H1 (cell line): ENCODE measurements around the gene INTS7. TPM values are rescaled to one million over a fixed set of nuclear protein-coding genes. Genes with fewer than 3 reads are reported as not detected.

Source experiments
- CTCF ChIA-PET: fragments of 300-600 bp; sonication (Branson Sonifier 250); formaldehyde crosslinking; loops from one replicate; lab custom pipeline; 2021; ENCODE audit not compliant: partially characterized antibody; lab: Charles Lee
- POLR2A ChIA-PET: fragments of 300-600 bp; sonication (Branson Sonifier 250); formaldehyde crosslinking; loops from one replicate; lab custom pipeline; 2021; ENCODE audit warnings: inconsistent platforms; ENCODE audit not compliant: partially characterized antibody; lab: Charles Lee
- DNase-seq, 2 experiments: peaks; one replicate each; pipeline versions ENCODE4 v3.0.0 to v3.0.0-alpha.2; 2010 to 2022; ENCODE audit warnings: low spot score in 2 of 2, low read depth in 1 of 2, mixed read lengths in 1 of 2
- FAIRE-seq: peaks from 2 replicates; lab custom pipeline; 2011; peaks lifted over from hg19 to GRCh38; lab: Jason Lieb, UNC
- H2AFZ ChIP-seq: 2 replicates; pipeline ENCODE4 v1.8.1; 2012; ENCODE audit warnings: low read length, inconsistent platforms
- H2AK5ac ChIP-seq: 2 replicates; pipeline ENCODE4 v1.6.1; 2013; ENCODE audit warnings: low read depth, low read length
- H2BK120ac ChIP-seq: replicated peaks from 2 replicates; pipeline ENCODE3; 2013; ENCODE audit warnings: low read depth, low read length, inconsistent platforms
- H2BK12ac ChIP-seq: 2 replicates; pipeline ENCODE4 v1.6.1; 2013; ENCODE audit warnings: low read depth, low read length
- H2BK15ac ChIP-seq: 2 replicates; pipeline ENCODE4 v1.6.1; 2013; ENCODE audit warnings: low read length
- H2BK20ac ChIP-seq: 2 replicates; pipeline ENCODE4 v1.6.1; 2013; ENCODE audit warnings: low read length
- H2BK5ac ChIP-seq: 2 replicates; pipeline ENCODE4 v1.6.1; 2013; ENCODE audit warnings: low read depth, low read length
- H3K14ac ChIP-seq: 2 replicates; pipeline ENCODE4 v1.6.1; 2013; ENCODE audit warnings: inconsistent platforms; ENCODE audit not compliant: insufficient read length
- H3K18ac ChIP-seq: 2 replicates; pipeline ENCODE4 v1.6.1; 2013; ENCODE audit warnings: low read length; ENCODE audit errors: extremely low read depth
- H3K23ac ChIP-seq: 2 replicates; pipeline ENCODE4 v1.6.1; 2013; ENCODE audit warnings: inconsistent platforms; ENCODE audit not compliant: insufficient read length
- H3K23me2 ChIP-seq: 2 replicates; pipeline ENCODE4 v1.6.1; 2013; ENCODE audit warnings: low read depth, low read length
- H3K27ac ChIP-seq: 2 replicates; pipeline ENCODE4 v1.6.1; 2011; ENCODE audit warnings: low read depth, low read length, inconsistent platforms
- H3K27me3 ChIP-seq, 4 experiments: replicated peaks in 1 of 4; 1 replicate in 1 of 4; 2 replicates in 3 of 4; pipeline versions ENCODE4 v1.6.1 to v1.8.1; 2011 to 2013; ENCODE audit warnings: low read length in 3 of 4, mild to moderate bottlenecking in 3 of 4, inconsistent platforms in 2 of 4, mixed read lengths in 2 of 4, moderate library complexity in 1 of 4; ENCODE audit not compliant: control insufficient read depth in 3 of 4, insufficient read depth in 3 of 4; ENCODE audit errors: extremely low read depth in 1 of 4
- H3K36me3 ChIP-seq, 4 experiments: 2 replicates each; pipeline versions ENCODE4 v1.6.1 to v1.8.1; 2011 to 2013; ENCODE audit warnings: mild to moderate bottlenecking in 4 of 4, low read length in 3 of 4, moderate library complexity in 2 of 4, control low read depth in 1 of 4, inconsistent platforms in 1 of 4; ENCODE audit not compliant: insufficient read depth in 4 of 4, control insufficient read depth in 2 of 4
- H3K4ac ChIP-seq: replicated peaks from 2 replicates; pipeline ENCODE3; 2013; ENCODE audit warnings: low read length, low read depth, mixed read lengths, inconsistent platforms; ENCODE audit not compliant: insufficient read length
- H3K4me1 ChIP-seq, 4 experiments: replicated peaks in 1 of 4; 1 replicate in 1 of 4; 2 replicates in 3 of 4; pipeline versions ENCODE4 v1.6.1 to v1.8.1; 2011 to 2013; ENCODE audit warnings: low read length in 3 of 4, inconsistent platforms in 2 of 4, mixed read lengths in 1 of 4; ENCODE audit not compliant: insufficient read depth in 4 of 4, control insufficient read depth in 3 of 4
- H3K4me2 ChIP-seq, 2 experiments: 2 replicates each; pipeline versions ENCODE4 v1.6.1 to v1.8.1; 2011 to 2013; ENCODE audit warnings: low read depth in 2 of 2, low read length in 2 of 2, control low read depth in 1 of 2, inconsistent platforms in 1 of 2, mild to moderate bottlenecking in 1 of 2; ENCODE audit not compliant: insufficient read depth in 1 of 2
- H3K4me3 ChIP-seq, 4 experiments: fragments of 200-600, 300-600 bp in 1 of 4; sonication (generic), shearing (Covaris generic), sonication (Bioruptor Twin) in 1 of 4; 2 replicates each; pipeline versions ENCODE4 v1.5.1 to v1.8.1; 2011 to 2016; ENCODE audit warnings: low read length in 4 of 4, low read depth in 3 of 4, control low read depth in 2 of 4, inconsistent platforms in 2 of 4, mild to moderate bottlenecking in 2 of 4, mixed read lengths in 1 of 4, moderate library complexity in 1 of 4; ENCODE audit not compliant: insufficient read depth in 2 of 4; ENCODE audit errors: extremely low read depth in 1 of 4
- H3K56ac ChIP-seq: replicated peaks from 2 replicates; pipeline ENCODE3; 2013; ENCODE audit warnings: low read depth, mild to moderate bottlenecking, mixed read lengths, low read length, inconsistent platforms; ENCODE audit not compliant: insufficient read length
- H3K79me1 ChIP-seq: 2 replicates; pipeline ENCODE4 v1.6.1; 2013; ENCODE audit warnings: low read depth, low read length, control low read depth
- H3K79me2 ChIP-seq, 2 experiments: 2 replicates each; pipeline versions ENCODE4 v1.6.1 to v1.8.1; 2012 to 2013; ENCODE audit warnings: low read length in 2 of 2, mild to moderate bottlenecking in 2 of 2, inconsistent platforms in 1 of 2; ENCODE audit not compliant: insufficient read depth in 2 of 2, control insufficient read depth in 1 of 2
- H3K9ac ChIP-seq, 4 experiments: replicated peaks in 1 of 4; 1 replicate in 1 of 4; 2 replicates in 3 of 4; pipeline versions ENCODE4 v1.6.1 to v1.8.1; 2011 to 2013; ENCODE audit warnings: low read depth in 3 of 4, low read length in 3 of 4, control low read depth in 2 of 4, mild to moderate bottlenecking in 2 of 4, moderate library complexity in 2 of 4, inconsistent platforms in 1 of 4; ENCODE audit errors: extremely low read depth in 1 of 4
- H3K9me3 ChIP-seq, 2 experiments: 2 replicates each; pipeline versions ENCODE4 v1.6.1 to v1.8.1; 2012 to 2013; ENCODE audit warnings: mild to moderate bottlenecking in 2 of 2, moderate library complexity in 2 of 2, control low read depth in 1 of 2, inconsistent platforms in 1 of 2, low read depth in 1 of 2, low read length in 1 of 2, mixed read lengths in 1 of 2; ENCODE audit not compliant: insufficient read depth in 2 of 2
- H4K20me1 ChIP-seq, 2 experiments: replicated peaks in 1 of 2; 2 replicates each; pipeline versions ENCODE3 to v1.8.1; 2011 to 2013; ENCODE audit warnings: inconsistent platforms in 2 of 2, low read length in 2 of 2, mild to moderate bottlenecking in 1 of 2; ENCODE audit not compliant: insufficient read depth in 2 of 2, control insufficient read depth in 1 of 2
- H4K5ac ChIP-seq: 2 replicates; pipeline ENCODE4 v1.6.1; 2013; ENCODE audit warnings: low read length, low read depth, mixed read lengths, inconsistent platforms; ENCODE audit not compliant: insufficient read length
- H4K8ac ChIP-seq: 2 replicates; pipeline ENCODE4 v1.8.0; 2013; ENCODE audit warnings: mild to moderate bottlenecking, moderate library complexity, low read length, inconsistent platforms; ENCODE audit not compliant: insufficient read depth; ENCODE audit errors: extremely low read depth
- H4K91ac ChIP-seq: replicated peaks from 2 replicates; pipeline ENCODE3; 2013; ENCODE audit warnings: low read length, mixed read lengths, inconsistent platforms; ENCODE audit not compliant: insufficient read length
- JUN ChIP-seq: IDR thresholded peaks from 2 replicates; pipeline ENCODE4 v1.6.1; 2011; ENCODE audit warnings: low read depth, mild to moderate bottlenecking, improper control_type of control experiment, low read length
- JUND ChIP-seq: IDR thresholded peaks from 2 replicates; pipeline ENCODE4 v1.6.1; 2011; ENCODE audit warnings: mild to moderate bottlenecking, improper control_type of control experiment, low read length
- RAD21 ChIP-seq, 2 experiments: IDR thresholded peaks in 1 of 2; conservative IDR thresholded peaks in 1 of 2; 2 replicates each; pipeline ENCODE4 v1.6.1; 2011; ENCODE audit warnings: low read depth in 2 of 2, low read length in 2 of 2, improper control_type of control experiment in 1 of 2, inconsistent platforms in 1 of 2, mild to moderate bottlenecking in 1 of 2, moderate library complexity in 1 of 2
- SIX5 ChIP-seq: IDR thresholded peaks from 2 replicates; pipeline ENCODE4 v1.6.1; 2011; ENCODE audit warnings: mild to moderate bottlenecking, low read depth, low read length
- TAF7 ChIP-seq: optimal IDR thresholded peaks from 2 replicates; pipeline ENCODE3; 2011; ENCODE audit warnings: low read depth, mild to moderate bottlenecking, inconsistent platforms, low read length, moderate library complexity, borderline replicate concordance
- TEAD4 ChIP-seq: IDR thresholded peaks from 2 replicates; pipeline ENCODE4 v1.6.1; 2012; ENCODE audit warnings: low read depth, low read length, inconsistent platforms, mixed read lengths
- YY1 ChIP-seq: IDR thresholded peaks from 2 replicates; pipeline ENCODE4 v1.6.1; 2011; ENCODE audit warnings: low read depth, mild to moderate bottlenecking, low read length
- WGBS, 2 experiments: shearing (Covaris generic) in 1 of 2; methylation state at CpG; one replicate each; pipeline versions ENCODE4 v1.1.6 to v1.1.7; 2013 to 2015; ENCODE audit warnings: low lambda C conversion rate in 2 of 2, mixed read lengths in 2 of 2, inconsistent platforms in 1 of 2, low coverage in 1 of 2, missing lambda C conversion rate in 1 of 2; ENCODE audit not compliant: insufficient replicate concordance in 2 of 2, insufficient coverage in 1 of 2, insufficient read length in 1 of 2; ENCODE audit errors: extremely low coverage in 1 of 2, missing lambda C conversion rate in 1 of 2; 5-methylcytosine and 5-hydroxymethylcytosine counted together
- polyA plus RNA-seq, 7 experiments: library from polyadenylated mRNA; depleted of rRNA in 3 of 7; stranded (reverse) in 5 of 7; unstranded in 2 of 7; fragments of >200 nt in 5 of 7; fragments of 200-250 nt in 2 of 7; gene quantifications; 1 replicate in 5 of 7; 2 replicates in 1 of 7; 4 replicates in 1 of 7; pipeline versions ENCODE4 v1.2.1 to v1.2.3, GENCODE V29; 2011 to 2013; ENCODE audit warnings: missing spikeins in 2 of 7, mixed read lengths in 2 of 7
- total RNA-seq: library from RNA; stranded (reverse); fragmentation: NEBNext Ultra II Directional; extraction: Animal tissue kit (Norgen Biotek cat#: 25700); gene quantifications from 2 replicates; pipeline ENCODE4 v1.2.1, GENCODE V29; 2021
- TF ChIP-seq, protein P1 (sequence below), 3 experiments: IDR thresholded peaks; 1 replicate in 2 of 3; 2 replicates in 1 of 3; pipeline versions ENCODE4 v1.5.1 to v1.6.1; 2011; ENCODE audit warnings: low read length in 3 of 3, mild to moderate bottlenecking in 3 of 3, inconsistent platforms in 2 of 3, low read depth in 1 of 3, moderate library complexity in 1 of 3; ENCODE audit not compliant: insufficient read depth in 1 of 3; ENCODE audit errors: control extremely low read depth in 1 of 3

INTS7 gene
- total and polyA plus RNA-seq, 2 of the 8 experiments (the other 6 are each of a cell fraction or from before 2014, with no cell fraction given): 15.2 to 22.4 TPM

DNA sequence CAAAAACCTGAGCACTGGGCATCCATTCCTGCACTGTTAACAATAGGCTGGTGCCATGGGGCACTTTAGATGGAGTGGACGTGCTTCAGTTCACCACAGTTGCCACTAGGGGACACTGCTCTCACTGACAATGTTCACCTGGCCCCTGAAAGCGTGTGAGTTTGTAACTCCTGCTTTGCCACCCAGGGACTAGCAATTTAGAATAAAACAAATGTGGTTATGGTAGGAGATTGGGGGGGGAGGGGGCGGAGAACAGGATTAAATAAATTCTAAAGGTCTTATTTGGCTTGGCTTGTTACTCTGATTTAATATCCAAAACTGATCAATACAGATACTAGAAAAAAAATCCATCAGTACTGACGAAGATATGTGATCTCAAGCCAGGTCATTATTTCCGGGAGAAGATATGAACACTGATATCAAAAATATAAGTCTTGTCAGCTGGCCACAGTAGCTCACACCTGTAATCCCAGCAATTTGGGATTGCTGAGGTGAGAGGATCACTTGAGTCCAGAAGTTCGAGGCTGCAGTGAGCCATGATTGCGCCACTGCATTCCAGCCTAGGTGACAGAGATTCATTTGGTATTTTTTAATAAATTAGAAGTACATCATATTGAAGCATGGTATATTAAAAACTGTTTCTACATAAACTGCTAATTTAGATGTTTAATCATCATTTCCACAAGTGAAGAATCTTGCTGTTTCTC lies 23.2 kb downstream of the INTS7 start:
- H3K23me2 ChIP-seq: no peaks in the 10 kb centered on the region
- ChIA-PET POLR2A (interaction anchor here (0.9 to 1.2 kb wide), 2 partner anchors 23 to 32 kb away, joined by 3 to 6 read pairs; partner anchors contain the start of genes DTL and INTS7), CTCF (interaction anchor here (0.5 to 2.7 kb wide), 13 partner anchors 10 to 391 kb away, joined by 3 to 33 read pairs (median 4); partner anchors contain the start of genes DTL and INTS7)
- H3K27me3 ChIP-seq: no peaks in the 10 kb centered on the region
- H3K9me3 ChIP-seq: peaks cover 0 to 7% of the 10 kb centered on the region in 2 experiments; a peak in 2 of 4 replicates
- no peaks in the 10 kb centered on the region for H3K4me1 ChIP-seq
- no peak overlapping the region for H3K4me3 ChIP-seq
- H2BK12ac ChIP-seq: no peak overlapping the region
- no peak overlapping the region for H3K23ac ChIP-seq
- H2BK20ac ChIP-seq: no peak overlapping the region
- H4K20me1 ChIP-seq: peaks cover 0 to 2% of the 10 kb centered on the region in 2 experiments
- no peaks in the 10 kb centered on the region for H3K79me2 ChIP-seq
- no peak overlapping the region for H3K18ac ChIP-seq
- no peak overlapping the region for H2BK15ac ChIP-seq
- DNase-seq (peak; percentile 21 to 66), FAIRE-seq (peak; percentile 84)
- no peak overlapping the region for H3K4me2 ChIP-seq
- H3K14ac ChIP-seq: no peak overlapping the region
- H2AK5ac ChIP-seq: no peak overlapping the region
- 56% methylated on average over 7 of the region's 7 CpGs; no CpG with 5 or more reads in 1 of the 2 experiments for WGBS, 2 experiments
- no peak overlapping the region for H2BK120ac ChIP-seq
- no peak overlapping the region for H2AFZ ChIP-seq
- H3K36me3 ChIP-seq: peaks cover 0 to 22% (median 11%) of the 10 kb centered on the region in 4 experiments; a peak in 5 of 8 replicates
- TF ChIP-seq JUND (no peak), YY1 (0 out of 2 replicates have a peak, but pooled peaks have one; percentile 44), TEAD4 (0 out of 2 replicates have a peak, but pooled peaks have one; percentile 9), TAF7 (no peak), SIX5 (no peak), RAD21 (IDR thresholded peaks at IDR 0.05 in 1 of 2, conservative IDR thresholded peaks at IDR 0.05 in 1 of 2; ENCODE audit: low read depth in 2 of 2, low read length in 2 of 2) (peak; percentile 84 to 86), JUN (no peak)
- TF ChIP-seq, protein P1, sequence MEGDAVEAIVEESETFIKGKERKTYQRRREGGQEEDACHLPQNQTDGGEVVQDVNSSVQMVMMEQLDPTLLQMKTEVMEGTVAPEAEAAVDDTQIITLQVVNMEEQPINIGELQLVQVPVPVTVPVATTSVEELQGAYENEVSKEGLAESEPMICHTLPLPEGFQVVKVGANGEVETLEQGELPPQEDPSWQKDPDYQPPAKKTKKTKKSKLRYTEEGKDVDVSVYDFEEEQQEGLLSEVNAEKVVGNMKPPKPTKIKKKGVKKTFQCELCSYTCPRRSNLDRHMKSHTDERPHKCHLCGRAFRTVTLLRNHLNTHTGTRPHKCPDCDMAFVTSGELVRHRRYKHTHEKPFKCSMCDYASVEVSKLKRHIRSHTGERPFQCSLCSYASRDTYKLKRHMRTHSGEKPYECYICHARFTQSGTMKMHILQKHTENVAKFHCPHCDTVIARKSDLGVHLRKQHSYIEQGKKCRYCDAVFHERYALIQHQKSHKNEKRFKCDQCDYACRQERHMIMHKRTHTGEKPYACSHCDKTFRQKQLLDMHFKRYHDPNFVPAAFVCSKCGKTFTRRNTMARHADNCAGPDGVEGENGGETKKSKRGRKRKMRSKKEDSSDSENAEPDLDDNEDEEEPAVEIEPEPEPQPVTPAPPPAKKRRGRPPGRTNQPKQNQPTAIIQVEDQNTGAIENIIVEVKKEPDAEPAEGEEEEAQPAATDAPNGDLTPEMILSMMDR (IDR thresholded peaks at IDR 0.05; ENCODE audit: control extremely low read depth in 1 of 3, insufficient read depth in 1 of 3, low read depth in 1 of 3, low read length in 3 of 3): peak; percentile 84 to 98 (median 97)
- no peaks in the 10 kb centered on the region for H3K79me1 ChIP-seq
- no peak overlapping the region for H3K27ac ChIP-seq
- no peak overlapping the region for H4K5ac ChIP-seq
- no peak overlapping the region for H3K56ac ChIP-seq
- H3K4ac ChIP-seq: no peak overlapping the region
- no peak overlapping the region for H2BK5ac ChIP-seq
- no peak overlapping the region for H4K91ac ChIP-seq
- H4K8ac ChIP-seq: no peak overlapping the region
- no peak overlapping the region for H3K9ac ChIP-seq
